NT2/D1 (cell line): ENCODE measurements around the gene CNTN6.

Experiments used
- SUZ12 ChIP-seq: IDR thresholded peaks from 2 replicates; pipeline ENCODE4 v1.6.1; 2011; ENCODE audit not compliant: insufficient read length, insufficient read depth; ENCODE audit errors: extremely low read depth
- YY1 ChIP-seq: IDR thresholded peaks from 2 replicates; pipeline ENCODE4 v1.6.1; 2011; ENCODE audit not compliant: insufficient read length, insufficient read depth
- ZNF274 ChIP-seq: IDR thresholded peaks from 2 replicates; pipeline ENCODE4 v1.6.1; 2011; ENCODE audit warnings: mild to moderate bottlenecking, low read depth, low read length

DNA sequence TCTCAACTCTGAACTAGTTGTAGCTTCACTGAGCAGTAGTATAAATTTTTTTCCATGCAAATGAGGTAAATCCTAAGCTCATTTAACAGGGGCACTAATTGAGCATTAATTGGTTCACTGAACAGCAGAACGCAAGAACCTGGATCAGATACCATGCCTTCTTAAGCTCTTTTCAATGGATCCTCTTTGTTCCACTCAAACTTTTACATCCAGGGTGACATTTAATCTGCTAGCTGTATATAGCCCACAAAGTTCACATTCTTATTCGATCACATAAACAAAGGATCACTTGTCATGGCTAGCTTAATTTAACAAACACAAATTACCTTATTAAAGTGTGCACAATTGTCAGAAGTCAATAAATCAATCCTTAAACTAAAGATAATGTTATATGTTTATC is 281.6 kb downstream of the CNTN6 start:
- no peak for TF ChIP-seq ZNF274
- no peak for TF ChIP-seq YY1
- TF ChIP-seq SUZ12, result no peak
